Measurements from ENCODE around the gene KIAA0586. TPM values are rescaled to one million over a fixed set of nuclear protein-coding genes. Genes with fewer than 3 reads are reported as not detected.
"Not testable (repeated sequence)": the region's sequence is repeated elsewhere in the genome, so short reads cannot be mapped to it uniquely, and the experiment has no call there.

The KIAA0586 gene
- total RNA-seq, 3 donors from 2014 or later: 22.3 to 29.6 (median 22.4) TPM

GRCh38 chr14:58517592-58517991, 90.1 kb downstream of the KIAA0586 start:
- H3K36me3 ChIP-seq: peaks cover 5% of the 10 kb centered on the region
- TF ChIP-seq POLR2A (IDR thresholded peaks at IDR 0.05) (no peak), POLR2AphosphoS5 (IDR thresholded peaks at IDR 0.05) (no peak), CTCF (IDR thresholded peaks at IDR 0.05) (no peak)
- H3K9me3 ChIP-seq: peaks cover 0 to 5% of the 10 kb centered on the region in 2 donors
- H3K4me1 ChIP-seq: no peaks in the 10 kb centered on the region
- H3K27me3 ChIP-seq: no peaks in the 10 kb centered on the region
- no peak for DNase-seq (ENCODE audit: low spot score in 2 of 2)
- intact Hi-C loops (cut with DNase I; ENCODE audit: low total_unique reads): no loop called here
- no peak overlapping the region for H3K27ac ChIP-seq
- H3K4me3 ChIP-seq: no peak overlapping the region

- intact Hi-C loops (cut with DNase I; ENCODE audit: low total_unique reads); DNase-seq (ENCODE audit: low spot score in 2 of 2); H3K4me3 ChIP-seq; H3K4me1 ChIP-seq; H3K36me3 ChIP-seq; H3K27ac ChIP-seq; H3K27me3 ChIP-seq: not testable (repeated sequence)
- peaks cover 5 to 10% of the 10 kb centered on the region in 2 donors for H3K9me3 ChIP-seq
Observed at GRCh38 chr14:58525691-58526090, 98.2 kb downstream of the KIAA0586 start.

GRCh38 chr14:58533446-58533845, 105.9 kb downstream of the KIAA0586 start:
- H3K27ac ChIP-seq: no peak overlapping the region
- H3K36me3 ChIP-seq: no peaks in the 10 kb centered on the region
- TF ChIP-seq POLR2A (IDR thresholded peaks at IDR 0.05) (no peak), CTCF (IDR thresholded peaks at IDR 0.05) (no peak), POLR2AphosphoS5 (IDR thresholded peaks at IDR 0.05) (no peak)
- intact Hi-C loops (cut with DNase I; ENCODE audit: low total_unique reads): no loop called here
- no peaks in the 10 kb centered on the region for H3K27me3 ChIP-seq
- H3K4me3 ChIP-seq: no peak overlapping the region
- no peaks in the 10 kb centered on the region for H3K4me1 ChIP-seq
- DNase-seq (ENCODE audit: low spot score in 2 of 2): no peak
- peaks cover 5 to 10% of the 10 kb centered on the region in 2 donors for H3K9me3 ChIP-seq

GRCh38 chr14:58535044-58535443, 107.5 kb downstream of the KIAA0586 start:
- peaks cover 0 to 4% of the 10 kb centered on the region in 2 donors for H3K9me3 ChIP-seq
- H3K27me3 ChIP-seq: no peaks in the 10 kb centered on the region
- DNase-seq (ENCODE audit: low spot score in 2 of 2): no peak
- intact Hi-C loops (cut with DNase I; ENCODE audit: low total_unique reads): no loop called here
- TF ChIP-seq POLR2AphosphoS5 (IDR thresholded peaks at IDR 0.05): no peak
- TF ChIP-seq CTCF (IDR thresholded peaks at IDR 0.05): no peak
- no peak for TF ChIP-seq POLR2A (IDR thresholded peaks at IDR 0.05)
- no peak overlapping the region for H3K4me3 ChIP-seq
- H3K36me3 ChIP-seq: no peaks in the 10 kb centered on the region
- H3K27ac ChIP-seq: no peak overlapping the region
- no peaks in the 10 kb centered on the region for H3K4me1 ChIP-seq

GRCh38 chr14:58537004-58537403, 109.5 kb downstream of the KIAA0586 start:
- H3K4me3 ChIP-seq: no peak overlapping the region
- no peak overlapping the region for H3K27ac ChIP-seq
- no peak for DNase-seq (ENCODE audit: low spot score in 2 of 2)
- H3K36me3 ChIP-seq: peaks cover 9% of the 10 kb centered on the region
- H3K4me1 ChIP-seq: no peaks in the 10 kb centered on the region
- H3K27me3 ChIP-seq: no peaks in the 10 kb centered on the region
- intact Hi-C loops (cut with DNase I; ENCODE audit: low total_unique reads): no loop called here
- no peaks in the 10 kb centered on the region for H3K9me3 ChIP-seq
- TF ChIP-seq POLR2AphosphoS5 (IDR thresholded peaks at IDR 0.05): no peak
- TF ChIP-seq POLR2A (IDR thresholded peaks at IDR 0.05): no peak
- TF ChIP-seq CTCF (IDR thresholded peaks at IDR 0.05): no peak

All from breast epithelium (tissue), 4 donors.